Vagina (tissue), 2 donors: ENCODE measurements around the gene JAKMIP1. TPM values are rescaled to one million over a fixed set of nuclear protein-coding genes. Genes with fewer than 3 reads are reported as not detected.

ENCODE experiments used
- DNase-seq, 2 donors: peaks; one replicate each; pipeline ENCODE4 v3.0.0-alpha.2; 2017; ENCODE audit errors: extremely low spot score in 2 of 2
- H3K27ac ChIP-seq: fragments of 200-600 bp; sonication (generic); one replicate; pipeline ENCODE4 v1.5.1; 2019
- H3K27me3 ChIP-seq: fragments of 200-600 bp; sonication (generic); one replicate; pipeline ENCODE4 v1.5.1; 2019
- H3K36me3 ChIP-seq, 2 donors: fragments of 200-600 bp; sonication (generic); one replicate each; pipeline ENCODE4 v1.5.1; 2017 to 2019
- H3K4me1 ChIP-seq: fragments of 200-600 bp; sonication (generic); one replicate; pipeline ENCODE4 v1.5.1; 2019
- H3K4me3 ChIP-seq, 2 donors: fragments of 200-600 bp; sonication (generic); 1 replicate in 1 of 2; 2 replicates in 1 of 2; pipeline ENCODE4 v1.5.1; 2016 to 2019
- H3K9me3 ChIP-seq: fragments of 200-600 bp; sonication (generic); one replicate; pipeline ENCODE4 v1.5.1; 2019
- CTCF ChIP-seq, 3 experiments: fragments of 450-650 bp in 2 of 3; fragments of 200-600 bp in 1 of 3; sonication (generic) in 1 of 3; IDR thresholded peaks; one replicate each; pipeline ENCODE4 v1.5.1; 2017 to 2019; ENCODE audit warnings: antibody characterized with exemption in 3 of 3, mild to moderate bottlenecking in 2 of 3, moderate library complexity in 2 of 3
- POLR2A ChIP-seq, 2 donors: fragments of 450-650 bp; IDR thresholded peaks; one replicate each; pipeline ENCODE4 v1.6.1; 2017; ENCODE audit warnings: antibody characterized with exemption in 2 of 2, mild to moderate bottlenecking in 2 of 2, moderate library complexity in 2 of 2
- POLR2AphosphoS5 ChIP-seq, 2 donors: sonication (generic); formaldehyde crosslinking; IDR thresholded peaks; one replicate each; pipeline ENCODE4 v1.9.0; 2017; ENCODE audit warnings: antibody characterized with exemption in 2 of 2, mild to moderate bottlenecking in 2 of 2, low read depth in 1 of 2; ENCODE audit not compliant: insufficient read depth in 1 of 2
- intact Hi-C: fragments of 100-400 bp; cut with DNase I; formaldehyde crosslinking; loops from one replicate; pipeline ENCODE4 v1.15.1; 2023
- total RNA-seq: library from RNA; depleted of rRNA; stranded (reverse); fragments of >200 nt; gene quantifications from one replicate; pipeline ENCODE4 v1.2.3, GENCODE V29; 2016

JAKMIP1 gene
- total RNA-seq, 1 donor from 2014 or later, result 5.2 TPM

DNA sequence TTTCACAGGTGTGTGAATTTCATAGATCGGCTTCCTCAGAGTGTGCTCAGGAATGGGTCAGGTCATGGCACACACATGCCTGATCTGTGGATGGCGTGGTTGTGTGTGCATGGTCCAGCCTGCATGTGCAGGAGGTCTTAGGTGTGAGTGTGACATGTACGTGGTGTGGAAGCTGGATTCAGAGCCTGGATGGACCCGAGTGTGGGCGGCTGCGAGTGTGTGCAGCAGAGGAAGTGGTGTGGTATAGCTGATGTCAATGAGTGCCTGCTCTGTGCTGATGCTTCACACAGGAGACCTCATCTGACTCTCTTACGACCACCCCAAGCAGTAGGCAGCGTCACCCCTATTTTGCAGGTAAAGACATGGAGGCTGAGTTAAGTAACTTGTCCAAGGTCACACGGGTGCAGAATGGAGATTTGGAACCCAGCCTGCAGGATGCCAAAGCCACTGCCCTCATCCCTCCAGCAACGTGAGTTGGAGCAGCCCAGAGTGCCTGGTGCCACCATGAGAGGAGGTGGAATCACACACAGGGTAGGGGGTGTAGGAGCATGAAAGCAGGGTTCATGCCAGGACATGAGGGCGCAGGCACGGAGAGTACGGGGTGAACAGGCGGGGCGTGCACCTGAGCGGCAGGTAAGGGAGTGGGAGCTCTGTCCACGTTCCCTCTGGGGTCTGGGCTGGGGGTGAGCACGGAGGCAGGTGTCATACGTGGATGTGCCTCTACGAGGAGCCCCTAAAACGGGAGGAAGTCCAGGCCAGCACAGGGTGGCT lies 157.9 kb downstream of the JAKMIP1 start:
- TF ChIP-seq POLR2AphosphoS5 (IDR thresholded peaks at IDR 0.05; ENCODE audit: insufficient read depth in 1 of 2, low read depth in 1 of 2), result no peak
- no peak for TF ChIP-seq POLR2A (IDR thresholded peaks at IDR 0.05)
- TF ChIP-seq CTCF (IDR thresholded peaks at IDR 0.05), result no peak
- Histone ChIP-seq H3K4me3 (no peak overlapping the region), H3K9me3 (no peaks in the 10 kb centered on the region), H3K27ac (no peak overlapping the region), H3K36me3 (no peaks in the 10 kb centered on the region), H3K4me1 (no peaks in the 10 kb centered on the region), H3K27me3 (no peaks in the 10 kb centered on the region)
- intact Hi-C loops, result no loop called here
- no peak for DNase-seq

GRCh38 chr4:6041800-6042199 lies 158.5 kb downstream of the JAKMIP1 start:
- Histone ChIP-seq H3K27ac (no peak overlapping the region), H3K27me3 (no peaks in the 10 kb centered on the region), H3K4me1 (no peaks in the 10 kb centered on the region), H3K9me3 (no peaks in the 10 kb centered on the region), H3K4me3 (no peak overlapping the region), H3K36me3 (no peaks in the 10 kb centered on the region)
- DNase-seq, result no peak
- no peak for TF ChIP-seq POLR2AphosphoS5 (IDR thresholded peaks at IDR 0.05; ENCODE audit: insufficient read depth in 1 of 2, low read depth in 1 of 2)
- no peak for TF ChIP-seq CTCF (IDR thresholded peaks at IDR 0.05)
- TF ChIP-seq POLR2A (IDR thresholded peaks at IDR 0.05), result no peak
- intact Hi-C loops, result no loop called here

DNA sequence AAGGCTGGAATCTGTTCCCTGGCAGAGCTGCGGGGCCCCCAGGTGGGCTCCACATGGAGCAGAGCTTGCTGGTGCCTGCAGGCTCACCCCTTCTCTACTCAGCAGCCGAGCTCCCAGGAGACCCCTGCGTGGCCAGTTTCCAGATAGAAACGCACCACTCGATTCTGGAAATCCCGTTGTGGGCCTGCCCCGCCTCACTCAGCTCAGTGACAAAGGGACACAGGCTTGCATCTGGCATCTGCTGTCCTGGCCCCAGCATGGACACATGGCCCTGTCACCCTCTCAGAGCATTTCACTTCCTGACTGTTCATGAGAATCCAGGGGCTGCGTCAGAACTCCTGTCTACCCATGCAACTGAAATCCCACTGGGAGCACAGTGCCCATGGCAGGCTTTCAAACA lies 161.6 kb downstream of the JAKMIP1 start:
- H3K9me3 ChIP-seq, result no peaks in the 10 kb centered on the region
- intact Hi-C loops, result no loop called here
- TF ChIP-seq POLR2A (IDR thresholded peaks at IDR 0.05) (no peak), POLR2AphosphoS5 (IDR thresholded peaks at IDR 0.05; ENCODE audit: insufficient read depth in 1 of 2, low read depth in 1 of 2) (no peak), CTCF (IDR thresholded peaks at IDR 0.05) (no peak)
- H3K27ac ChIP-seq, result no peak overlapping the region
- H3K36me3 ChIP-seq, result no peaks in the 10 kb centered on the region
- H3K4me1 ChIP-seq, result no peaks in the 10 kb centered on the region
- H3K4me3 ChIP-seq, result no peak overlapping the region
- H3K27me3 ChIP-seq, result no peaks in the 10 kb centered on the region
- no peak for DNase-seq

DNA sequence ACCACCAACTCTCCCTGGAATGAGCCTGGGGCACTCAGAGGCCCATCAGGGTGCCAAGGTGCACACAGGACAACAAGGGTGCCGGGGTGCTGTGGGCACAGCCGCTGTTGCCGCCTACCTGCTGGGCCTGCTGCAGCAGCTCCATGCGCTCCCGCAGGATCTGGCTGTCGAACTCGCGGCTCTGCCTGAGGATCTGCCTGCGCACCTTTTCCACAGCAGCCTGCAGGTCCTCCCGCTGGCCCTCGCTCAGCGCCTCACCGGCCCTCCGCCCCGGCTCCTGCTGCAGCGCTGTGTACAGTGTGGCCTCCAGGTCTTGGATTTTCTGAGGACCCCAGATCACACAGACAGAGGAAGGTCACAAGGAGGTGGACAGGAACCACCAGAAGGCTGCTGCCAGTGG lies 164.6 kb downstream of the JAKMIP1 start:
- H3K9me3 ChIP-seq, result no peaks in the 10 kb centered on the region
- H3K4me1 ChIP-seq, result peaks cover 6% of the 10 kb centered on the region
- intact Hi-C loops, result no loop called here
- no peak overlapping the region for H3K27ac ChIP-seq
- DNase-seq, result no peak
- TF ChIP-seq POLR2A (IDR thresholded peaks at IDR 0.05), result no peak
- TF ChIP-seq CTCF (IDR thresholded peaks at IDR 0.05), result no peak
- TF ChIP-seq POLR2AphosphoS5 (IDR thresholded peaks at IDR 0.05; ENCODE audit: insufficient read depth in 1 of 2, low read depth in 1 of 2), result no peak
- H3K27me3 ChIP-seq, result no peaks in the 10 kb centered on the region
- no peaks in the 10 kb centered on the region for H3K36me3 ChIP-seq
- no peak overlapping the region for H3K4me3 ChIP-seq

GRCh38 chr4:6033381-6033780 lies 167.0 kb downstream of the JAKMIP1 start:
- Histone ChIP-seq H3K9me3 (no peaks in the 10 kb centered on the region), H3K27me3 (no peaks in the 10 kb centered on the region), H3K27ac (no peak overlapping the region), H3K4me1 (peaks cover 6% of the 10 kb centered on the region), H3K36me3 (no peaks in the 10 kb centered on the region), H3K4me3 (no peak overlapping the region)
- intact Hi-C loops, result no loop called here
- TF ChIP-seq POLR2AphosphoS5 (IDR thresholded peaks at IDR 0.05; ENCODE audit: insufficient read depth in 1 of 2, low read depth in 1 of 2) (no peak), CTCF (IDR thresholded peaks at IDR 0.05) (no peak), POLR2A (IDR thresholded peaks at IDR 0.05) (no peak)
- DNase-seq, result no peak
